GM21723 (cell line): Measurements from ENCODE around the gene MCHR2.
"Not testable (repeated sequence)": the region's sequence is repeated elsewhere in the genome, so short reads cannot be mapped to it uniquely, and the experiment has no call there.

Experiments used
- ATAC-seq: cut with Tn5 transposase; IDR thresholded peaks from one replicate; pipeline ENCODE4 v1.9.1; 2021; ENCODE audit warnings: mild to moderate bottlenecking, moderate library complexity; ENCODE audit not compliant: unreplicated experiment

The MCHR2 gene

GRCh38 chr6:99993533-99994251, at the start of gene MCHR2:
Gene MCHR2, minus strand, starts transcription at chr6:99994223. Its CDS starts 38,076 bp downstream, at chr6:99956147.
- ATAC-seq = no peak

- not testable (repeated sequence) for ATAC-seq
Observed at GRCh38 chr6:100038546-100038945, 44.5 kb upstream of the MCHR2 start.

GRCh38 chr6:100035873-100036653, 42.0 kb upstream of the MCHR2 start:
- ATAC-seq = no peak

- ATAC-seq = no peak
Observed at GRCh38 chr6:100023798-100024197, 29.8 kb upstream of the MCHR2 start.

GRCh38 chr6:100022847-100023246, 28.8 kb upstream of the MCHR2 start:
- ATAC-seq = no peak

- no peak for ATAC-seq
Observed at GRCh38 chr6:100008857-100009256, 14.8 kb upstream of the MCHR2 start.

GRCh38 chr6:100001915-100002388, 7.9 kb upstream of the MCHR2 start:
- peak; percentile 98 for ATAC-seq

GRCh38 chr6:99997141-99997540, 3.1 kb upstream of the MCHR2 start:
- no peak for ATAC-seq

GRCh38 chr6:99995916-99996315, 1.9 kb upstream of the MCHR2 start:
- no peak for ATAC-seq

- no peak for ATAC-seq
Observed at GRCh38 chr6:99993146-99993532, 884 bp downstream of the MCHR2 start.

- no peak for ATAC-seq
Observed at GRCh38 chr6:99991955-99992354, 2.1 kb downstream of the MCHR2 start.

GRCh38 chr6:99980741-99981140, 13.3 kb downstream of the MCHR2 start:
- ATAC-seq = no peak

GRCh38 chr6:99979953-99980352, 14.1 kb downstream of the MCHR2 start:
- no peak for ATAC-seq

- no peak for ATAC-seq
Observed at GRCh38 chr6:99967052-99967451, 27.0 kb downstream of the MCHR2 start.

- no peak for ATAC-seq
Observed at GRCh38 chr6:99960027-99960426, 34.0 kb downstream of the MCHR2 start.

- no peak for ATAC-seq
Observed at GRCh38 chr6:99951016-99951805, 42.8 kb downstream of the MCHR2 start.

- no peak for ATAC-seq
Observed at GRCh38 chr6:99946005-99946404, 48.0 kb downstream of the MCHR2 start.

GRCh38 chr6:99943846-99944245, 50.2 kb downstream of the MCHR2 start:
- ATAC-seq = no peak

GRCh38 chr6:99940582-99940981, 53.4 kb downstream of the MCHR2 start:
- no peak for ATAC-seq

- ATAC-seq = no peak
Observed at GRCh38 chr6:99933129-99933528, 60.9 kb downstream of the MCHR2 start.

GRCh38 chr6:99912657-99913056, 81.4 kb downstream of the MCHR2 start:
- ATAC-seq = no peak
